Amygdala (tissue), 56 donors: Measurements from ENCODE around the gene RBM39.
"Not testable (repeated sequence)": the region's sequence is repeated elsewhere in the genome, so short reads cannot be mapped to it uniquely, and the experiment has no call there.

Experiments used
- DNase-seq, 56 donors: peaks; one replicate each; lab custom pipeline; 2025; lab: John Stamatoyannopoulos, UW

Gene RBM39

GRCh38 chr20:35729836-35730582 lies 12.1 kb downstream of the RBM39 start:
- no peak for DNase-seq

GRCh38 chr20:35729283-35729807 lies 12.7 kb downstream of the RBM39 start:
- no peak for DNase-seq

GRCh38 chr20:35726842-35727711 lies 15.0 kb downstream of the RBM39 start:
- no peak for DNase-seq

- DNase-seq, result no peak
Measured at GRCh38 chr20:35724321-35725230, 17.5 kb downstream of the RBM39 start.

- not testable (repeated sequence) for DNase-seq
Measured at GRCh38 chr20:35723652-35724320, 18.3 kb downstream of the RBM39 start.

- DNase-seq, result not testable (repeated sequence)
Measured at GRCh38 chr20:35723275-35723639, 18.8 kb downstream of the RBM39 start.

- DNase-seq, result no peak
Measured at GRCh38 chr20:35721621-35722020, 20.4 kb downstream of the RBM39 start.

- no peak for DNase-seq
Measured at GRCh38 chr20:35721219-35721618, 20.8 kb downstream of the RBM39 start.

GRCh38 chr20:35720165-35721123 lies 21.6 kb downstream of the RBM39 start:
- no peak for DNase-seq

- no peak for DNase-seq
Measured at GRCh38 chr20:35719717-35720116, 22.3 kb downstream of the RBM39 start.

- no peak for DNase-seq
Measured at GRCh38 chr20:35718972-35719635, 23.0 kb downstream of the RBM39 start.

GRCh38 chr20:35718321-35718720 lies 23.7 kb downstream of the RBM39 start:
- not testable (repeated sequence) for DNase-seq

GRCh38 chr20:35716330-35716729 lies 25.7 kb downstream of the RBM39 start:
- DNase-seq, result no peak

GRCh38 chr20:35715652-35716051 lies 26.4 kb downstream of the RBM39 start:
- no peak for DNase-seq

GRCh38 chr20:35714127-35714526 lies 27.9 kb downstream of the RBM39 start:
- DNase-seq, result no peak

GRCh38 chr20:35713120-35713519 lies 28.9 kb downstream of the RBM39 start:
- not testable (repeated sequence) for DNase-seq

GRCh38 chr20:35711588-35712209 lies 30.4 kb downstream of the RBM39 start:
- no peak for DNase-seq
